Endothelial cell of umbilical vein (primary cell): ENCODE results near the gene TPT1. TPM values are rescaled to one million over a fixed set of nuclear protein-coding genes. Genes with fewer than 3 reads are reported as not detected.
A peak's percentile ranks its signal among the peaks of the same experiment; 100 is the strongest.

Experiments
- BruUV-seq: library from RNA; stranded (reverse); fragments of 400-500 nt; replicated peaks from 2 replicates; lab custom pipeline; 2021; lab: Mats Ljungman, UMichigan
- CTCF ChIA-PET: fragments of 300-600, 350-600 bp; sonication (Branson Sonifier 250); formaldehyde crosslinking; loops from one replicate; lab custom pipeline; 2021; ENCODE audit warnings: antibody characterized with exemption, inconsistent platforms; lab: Charles Lee
- POLR2A ChIA-PET: fragments of 300-600, 350-600 bp; sonication (Branson Sonifier 250); formaldehyde crosslinking; loops from one replicate; lab custom pipeline; 2021; ENCODE audit warnings: antibody characterized with exemption, inconsistent platforms; lab: Charles Lee
- DNase-seq: peaks from one replicate; pipeline ENCODE4 v3.0.0-alpha.2; 2011; ENCODE audit warnings: low read depth, low spot score
- FAIRE-seq: peaks from 2 replicates; lab custom pipeline; 2011; peaks lifted over from hg19 to GRCh38; lab: Jason Lieb, UNC
- H2AFZ ChIP-seq: 2 replicates; pipeline ENCODE4 v1.6.0; 2012; ENCODE audit warnings: low read depth, low read length, control low read depth, inconsistent platforms
- H3K27ac ChIP-seq: 2 replicates; pipeline ENCODE4 v1.5.1; 2011; ENCODE audit warnings: low read depth, mild to moderate bottlenecking, control low read depth, low read length, moderate library complexity; ENCODE audit not compliant: insufficient read depth
- H3K27me3 ChIP-seq, 2 experiments: 2 replicates each; pipeline versions ENCODE4 v1.6.0 to v1.6.1; 2011; ENCODE audit warnings: low read length in 2 of 2, mixed read lengths in 1 of 2; ENCODE audit not compliant: control insufficient read depth in 2 of 2, insufficient read depth in 2 of 2
- H3K36me3 ChIP-seq, 2 experiments: 2 replicates in 1 of 2; 3 replicates in 1 of 2; pipeline ENCODE4 v1.5.1; 2011; ENCODE audit warnings: low read length in 2 of 2, mild to moderate bottlenecking in 1 of 2, moderate library complexity in 1 of 2; ENCODE audit not compliant: control insufficient read depth in 2 of 2, insufficient read depth in 2 of 2; ENCODE audit errors: extremely low read depth in 1 of 2
- H3K4me1 ChIP-seq: 3 replicates; pipeline ENCODE4 v1.5.1; 2011; ENCODE audit warnings: mild to moderate bottlenecking, low read length; ENCODE audit not compliant: control insufficient read depth, insufficient read depth; ENCODE audit errors: extremely low read depth
- H3K4me2 ChIP-seq: 2 replicates; pipeline ENCODE4 v1.6.1; 2011; ENCODE audit warnings: low read length, control low read depth, mixed read lengths; ENCODE audit not compliant: insufficient read depth
- H3K4me3 ChIP-seq, 3 experiments: fragments of 200-600 bp in 1 of 3; sonication (generic), shearing (Covaris generic) in 1 of 3; replicated peaks in 1 of 3; 2 replicates each; pipeline ENCODE4 v1.5.1; 2011 to 2016; ENCODE audit warnings: control low read depth in 3 of 3, low read length in 3 of 3, mild to moderate bottlenecking in 2 of 3, inconsistent platforms in 1 of 3, low read depth in 1 of 3, moderate library complexity in 1 of 3; ENCODE audit not compliant: insufficient read depth in 1 of 3
- H3K79me2 ChIP-seq: 2 replicates; pipeline ENCODE4 v1.6.0; 2012; ENCODE audit warnings: low read length, inconsistent platforms; ENCODE audit not compliant: control insufficient read depth, insufficient read depth
- H3K9ac ChIP-seq: replicated peaks from 2 replicates; pipeline ENCODE3; 2011; ENCODE audit warnings: low read length, control low read depth; ENCODE audit not compliant: insufficient read depth; ENCODE audit errors: extremely low read depth
- H3K9me1 ChIP-seq: replicated peaks from 3 replicates; pipeline ENCODE4 v1.6.0; 2011; ENCODE audit warnings: mild to moderate bottlenecking, low read length; ENCODE audit not compliant: control insufficient read depth, insufficient read depth; ENCODE audit errors: extremely low read depth
- H3K9me3 ChIP-seq: replicated peaks from 2 replicates; pipeline ENCODE4 v1.5.1; 2012; ENCODE audit warnings: low read length, inconsistent platforms; ENCODE audit not compliant: control insufficient read depth, insufficient read depth
- H4K20me1 ChIP-seq: replicated peaks from 2 replicates; pipeline ENCODE3; 2011; ENCODE audit warnings: mild to moderate bottlenecking, low read length; ENCODE audit not compliant: control insufficient read depth, insufficient read depth; ENCODE audit errors: extremely low read depth
- EZH2 ChIP-seq: IDR thresholded peaks from 2 replicates; pipeline ENCODE4 v1.6.1; 2012; ENCODE audit warnings: borderline replicate concordance, low read depth, mild to moderate bottlenecking, moderate library complexity, low read length, inconsistent platforms; ENCODE audit not compliant: severe bottlenecking
- FOS ChIP-seq: IDR thresholded peaks from 2 replicates; pipeline ENCODE4 v1.6.1; 2011; ENCODE audit warnings: mild to moderate bottlenecking, low read length, moderate library complexity, borderline replicate concordance; ENCODE audit not compliant: insufficient read depth
- GATA2 ChIP-seq: IDR thresholded peaks from 2 replicates; pipeline ENCODE4 v1.7.0; 2011; ENCODE audit warnings: low read depth, mild to moderate bottlenecking, moderate library complexity, mixed read lengths, low read length; ENCODE audit not compliant: insufficient read length, insufficient read depth
- JUN ChIP-seq: IDR thresholded peaks from 2 replicates; pipeline ENCODE4 v1.6.1; 2011; ENCODE audit warnings: borderline replicate concordance, low read depth; ENCODE audit not compliant: insufficient read length, insufficient read depth
- MYC ChIP-seq: IDR thresholded peaks from one replicate; pipeline ENCODE4 v1.6.1; 2011; ENCODE audit warnings: mild to moderate bottlenecking, low read depth, low read length
- POLR2A ChIP-seq: IDR thresholded peaks from 2 replicates; pipeline ENCODE4 v1.6.1; 2012; ENCODE audit warnings: low read depth, mild to moderate bottlenecking, control low read depth, low read length
- POLR2AphosphoS5 ChIP-seq: IDR thresholded peaks from 2 replicates; pipeline ENCODE4 v1.6.1; 2012; ENCODE audit warnings: low read depth, mild to moderate bottlenecking, control low read depth, low read length, moderate library complexity; ENCODE audit not compliant: insufficient read depth
- dilution Hi-C: fragments of 300-500 bp; cut with MboI; formaldehyde crosslinking; loops from one replicate; pipeline ENCODE4 v1.15.0; 2019; ENCODE audit warnings: low sequenced_read_pairs; ENCODE audit not compliant: extremely low pct_ligation_motif_present
- intact Hi-C: fragments of 100-400 bp; cut with micrococcal nuclease; formaldehyde crosslinking; loops from one replicate; pipeline ENCODE4 v1.10.0; 2022
- polyA plus RNA-seq, 4 experiments: library from polyadenylated mRNA; depleted of rRNA in 3 of 4; stranded (reverse) in 3 of 4; unstranded in 1 of 4; fragments of >200 nt; gene quantifications; 2 replicates each; pipeline versions ENCODE4 v1.2.1 to v1.2.3, GENCODE V29; 2011 to 2012; ENCODE audit warnings: missing spikeins in 1 of 4
- total RNA-seq: library from RNA; stranded (reverse); gene quantifications from 2 replicates; pipeline ENCODE4 v1.2.3, GENCODE V29; 2021
- TF ChIP-seq, protein P1 (sequence below), 2 donors: IDR thresholded peaks; 1 replicate in 1 of 2; 2 replicates in 1 of 2; pipeline ENCODE4 v1.5.1; 2011; ENCODE audit warnings: low read length in 2 of 2, mild to moderate bottlenecking in 2 of 2, moderate library complexity in 2 of 2, control low read depth in 1 of 2, inconsistent platforms in 1 of 2, low read depth in 1 of 2; ENCODE audit not compliant: insufficient read depth in 1 of 2; ENCODE audit errors: extremely low read depth in 1 of 2
- TF ChIP-seq, protein P2 (sequence below): IDR thresholded peaks from 2 replicates; pipeline ENCODE4 v1.6.1; 2011; ENCODE audit not compliant: insufficient read depth, insufficient read length

TPT1 gene
- total and polyA plus RNA-seq, 2 donors (not counting 3 experiments of a cell fraction or from before 2014, with no cell fraction given): 2,993 to 4,330 TPM

DNA sequence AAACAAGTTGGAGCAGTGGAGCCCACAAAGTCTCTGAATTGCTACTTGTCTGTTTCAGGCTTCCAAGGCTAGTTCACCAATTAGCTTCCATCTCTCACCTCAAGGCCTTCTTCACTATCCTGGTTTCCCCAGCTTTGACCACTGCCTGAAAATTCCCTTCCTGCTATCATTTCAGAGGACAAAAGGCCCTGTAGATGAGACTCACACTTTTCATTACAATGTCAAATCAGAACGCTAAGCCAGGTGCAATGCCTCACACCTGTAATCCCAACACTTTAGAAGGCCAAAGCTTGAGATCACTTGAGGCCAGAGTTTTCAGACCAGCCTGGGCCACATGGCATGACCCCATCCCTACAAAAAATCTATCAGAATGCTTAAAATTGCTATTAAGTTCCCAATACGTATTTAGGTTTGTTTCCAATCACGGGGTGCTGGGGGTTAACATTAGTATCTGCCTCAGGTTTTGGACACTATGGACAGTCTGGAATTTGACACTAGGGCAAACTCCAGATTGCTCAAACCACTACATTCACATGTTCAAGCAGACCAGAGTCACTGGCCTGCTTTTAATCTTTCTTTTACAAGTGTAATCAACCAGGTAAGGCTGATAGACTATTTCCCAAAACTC is 5.5 kb downstream of the TPT1 start:
- H3K9me1 ChIP-seq: no peaks in the 10 kb centered on the region
- H3K4me2 ChIP-seq: no peak overlapping the region
- BruUV-seq: no TSS peak
- H3K27ac ChIP-seq: no peak overlapping the region
- no peak overlapping the region for H3K4me3 ChIP-seq
- peaks cover 87% of the 10 kb centered on the region for H3K4me1 ChIP-seq
- DNase-seq (no peak), FAIRE-seq (no peak)
- ChIA-PET POLR2A (interaction anchor here (0.7 kb wide), 1 partner anchor 24 kb away, joined by 4 read pairs; no protein-coding TSS in a partner anchor), CTCF (interaction anchor here (1.0 to 1.6 kb wide), 2 partner anchors 10 to 58 kb away, joined by 3 to 6 read pairs; no protein-coding TSS in a partner anchor)
- H3K36me3 ChIP-seq: peaks cover 23 to 47% of the 10 kb centered on the region in 2 experiments
- TF ChIP-seq FOS (no peak), POLR2A (peak; percentile 58), POLR2AphosphoS5 (peak; percentile 68), GATA2 (no peak), MYC (no peak), JUN (no peak), EZH2 (no peak)
- TF ChIP-seq, protein P1, sequence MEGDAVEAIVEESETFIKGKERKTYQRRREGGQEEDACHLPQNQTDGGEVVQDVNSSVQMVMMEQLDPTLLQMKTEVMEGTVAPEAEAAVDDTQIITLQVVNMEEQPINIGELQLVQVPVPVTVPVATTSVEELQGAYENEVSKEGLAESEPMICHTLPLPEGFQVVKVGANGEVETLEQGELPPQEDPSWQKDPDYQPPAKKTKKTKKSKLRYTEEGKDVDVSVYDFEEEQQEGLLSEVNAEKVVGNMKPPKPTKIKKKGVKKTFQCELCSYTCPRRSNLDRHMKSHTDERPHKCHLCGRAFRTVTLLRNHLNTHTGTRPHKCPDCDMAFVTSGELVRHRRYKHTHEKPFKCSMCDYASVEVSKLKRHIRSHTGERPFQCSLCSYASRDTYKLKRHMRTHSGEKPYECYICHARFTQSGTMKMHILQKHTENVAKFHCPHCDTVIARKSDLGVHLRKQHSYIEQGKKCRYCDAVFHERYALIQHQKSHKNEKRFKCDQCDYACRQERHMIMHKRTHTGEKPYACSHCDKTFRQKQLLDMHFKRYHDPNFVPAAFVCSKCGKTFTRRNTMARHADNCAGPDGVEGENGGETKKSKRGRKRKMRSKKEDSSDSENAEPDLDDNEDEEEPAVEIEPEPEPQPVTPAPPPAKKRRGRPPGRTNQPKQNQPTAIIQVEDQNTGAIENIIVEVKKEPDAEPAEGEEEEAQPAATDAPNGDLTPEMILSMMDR (IDR thresholded peaks at IDR 0.05; ENCODE audit: extremely low read depth in 1 of 2, insufficient read depth in 1 of 2, low read depth in 1 of 2, low read length in 2 of 2): no peak
- TF ChIP-seq, protein P2, sequence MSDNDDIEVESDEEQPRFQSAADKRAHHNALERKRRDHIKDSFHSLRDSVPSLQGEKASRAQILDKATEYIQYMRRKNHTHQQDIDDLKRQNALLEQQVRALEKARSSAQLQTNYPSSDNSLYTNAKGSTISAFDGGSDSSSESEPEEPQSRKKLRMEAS: no peak
- H4K20me1 ChIP-seq: peaks cover 28% of the 10 kb centered on the region
- H3K9me3 ChIP-seq: no peaks in the 10 kb centered on the region
- H3K9ac ChIP-seq: no peak overlapping the region
- intact Hi-C loops (no loop called here), dilution Hi-C loops (no loop called here)
- no peaks in the 10 kb centered on the region for H3K27me3 ChIP-seq
- H3K79me2 ChIP-seq: peaks cover 50% of the 10 kb centered on the region
- H2AFZ ChIP-seq: no peak overlapping the region
